RWPE2 (cell line): ENCODE measurements around the gene SH3RF2.

Source experiments
- ATAC-seq: fragments of 200-7000 bp; cut with Tn5 transposase; 3 replicates; pipeline ENCODE4 v1.9.1; 2021; ENCODE audit warnings: low read depth
- DNase-seq: peaks from one replicate; pipeline ENCODE4 v3.0.0-alpha.2; 2020; ENCODE audit warnings: low spot score
- H3K27ac ChIP-seq: fragments of 450-650 bp; 2 replicates; pipeline ENCODE4 v1.5.1; 2017; ENCODE audit warnings: mild to moderate bottlenecking; ENCODE audit not compliant: poor library complexity, severe bottlenecking
- H3K27me3 ChIP-seq: fragments of 250-450 bp; sonication (Bioruptor Pico); 2 replicates; pipeline ENCODE4 v1.5.1; 2021; ENCODE audit warnings: mild to moderate bottlenecking, moderate library complexity; ENCODE audit not compliant: insufficient read depth, poor library complexity, severe bottlenecking
- H3K36me3 ChIP-seq: fragments of 250-450 bp; sonication (Bioruptor Pico); 2 replicates; pipeline ENCODE4 v1.5.1; 2020; ENCODE audit warnings: low read depth, mild to moderate bottlenecking, moderate library complexity
- H3K4me1 ChIP-seq: fragments of 250-450 bp; sonication (Bioruptor Pico); 2 replicates; pipeline ENCODE4 v1.5.1; 2021; ENCODE audit warnings: mild to moderate bottlenecking, moderate library complexity; ENCODE audit not compliant: insufficient read depth, poor library complexity, severe bottlenecking
- H3K4me3 ChIP-seq: fragments of 250-450 bp; sonication (Bioruptor Pico); 2 replicates; pipeline ENCODE4 v1.5.1; 2021; ENCODE audit warnings: mild to moderate bottlenecking, moderate library complexity; ENCODE audit not compliant: severe bottlenecking
- H3K9me3 ChIP-seq: fragments of 250-450 bp; sonication (Bioruptor Pico); 2 replicates; pipeline ENCODE4 v1.5.1; 2021; ENCODE audit warnings: mild to moderate bottlenecking, moderate library complexity; ENCODE audit not compliant: severe bottlenecking
- TF ChIP-seq, protein P1 (sequence below): fragments of 450-650 bp; IDR thresholded peaks from one replicate; pipeline ENCODE4 v1.5.1; 2017; ENCODE audit warnings: mild to moderate bottlenecking, moderate library complexity; ENCODE audit not compliant: poor library complexity, severe bottlenecking

SH3RF2 gene

DNA sequence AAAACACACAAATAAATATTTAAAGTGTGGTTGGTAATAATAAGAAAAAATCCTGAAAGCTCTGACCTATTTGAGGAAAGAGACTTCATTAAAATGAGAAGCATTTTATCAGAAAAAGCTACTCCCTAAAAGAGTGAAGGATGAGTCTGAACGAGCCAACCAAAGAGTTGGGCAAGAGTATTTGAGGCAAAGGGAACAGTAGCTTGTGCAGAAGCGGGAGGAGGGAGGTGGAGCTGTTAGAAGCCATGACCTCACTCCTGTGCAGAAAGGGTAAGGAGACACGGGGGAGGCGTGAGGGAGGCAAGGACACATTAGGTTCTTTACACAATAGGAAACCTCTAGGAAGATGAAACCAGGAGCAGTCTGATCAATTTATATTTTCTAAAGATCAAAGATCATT, 29.4 kb downstream of the SH3RF2 start:
- peaks cover 21% of the 10 kb centered on the region for H3K4me1 ChIP-seq
- no peaks in the 10 kb centered on the region for H3K27me3 ChIP-seq
- no peak overlapping the region for H3K27ac ChIP-seq
- DNase-seq (no peak), ATAC-seq (no peak)
- H3K9me3 ChIP-seq = no peaks in the 10 kb centered on the region
- TF ChIP-seq, protein P1, sequence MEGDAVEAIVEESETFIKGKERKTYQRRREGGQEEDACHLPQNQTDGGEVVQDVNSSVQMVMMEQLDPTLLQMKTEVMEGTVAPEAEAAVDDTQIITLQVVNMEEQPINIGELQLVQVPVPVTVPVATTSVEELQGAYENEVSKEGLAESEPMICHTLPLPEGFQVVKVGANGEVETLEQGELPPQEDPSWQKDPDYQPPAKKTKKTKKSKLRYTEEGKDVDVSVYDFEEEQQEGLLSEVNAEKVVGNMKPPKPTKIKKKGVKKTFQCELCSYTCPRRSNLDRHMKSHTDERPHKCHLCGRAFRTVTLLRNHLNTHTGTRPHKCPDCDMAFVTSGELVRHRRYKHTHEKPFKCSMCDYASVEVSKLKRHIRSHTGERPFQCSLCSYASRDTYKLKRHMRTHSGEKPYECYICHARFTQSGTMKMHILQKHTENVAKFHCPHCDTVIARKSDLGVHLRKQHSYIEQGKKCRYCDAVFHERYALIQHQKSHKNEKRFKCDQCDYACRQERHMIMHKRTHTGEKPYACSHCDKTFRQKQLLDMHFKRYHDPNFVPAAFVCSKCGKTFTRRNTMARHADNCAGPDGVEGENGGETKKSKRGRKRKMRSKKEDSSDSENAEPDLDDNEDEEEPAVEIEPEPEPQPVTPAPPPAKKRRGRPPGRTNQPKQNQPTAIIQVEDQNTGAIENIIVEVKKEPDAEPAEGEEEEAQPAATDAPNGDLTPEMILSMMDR = no peak
- H3K36me3 ChIP-seq = peaks cover 9% of the 10 kb centered on the region; the same call in 1 of the 2 replicates
- H3K4me3 ChIP-seq = no peak overlapping the region

DNA sequence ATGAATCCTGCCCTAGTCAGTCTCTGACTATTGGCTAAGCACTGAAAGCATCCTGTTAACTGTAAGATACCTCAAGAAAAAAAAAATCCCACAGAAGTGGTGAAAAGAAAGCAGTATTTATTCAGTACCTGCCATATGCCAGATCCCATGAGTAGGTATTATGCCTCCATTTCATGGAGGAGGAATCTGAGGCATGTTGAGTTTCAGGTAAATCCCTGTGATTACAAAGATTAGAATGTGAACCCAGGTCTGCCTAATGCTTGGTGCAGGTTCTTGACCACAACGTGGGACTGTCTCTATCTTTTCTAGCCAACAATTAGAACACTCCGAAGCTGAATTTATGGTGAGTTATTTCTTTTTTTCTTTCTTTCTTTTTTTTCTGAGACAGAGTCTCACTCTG, 30.9 kb downstream of the SH3RF2 start:
- ATAC-seq = no peak
- Histone ChIP-seq H3K27ac (no peak overlapping the region), H3K27me3 (no peaks in the 10 kb centered on the region), H3K36me3 (peaks cover 9% of the 10 kb centered on the region; the same call in 1 of the 2 replicates), H3K4me1 (peaks cover 13% of the 10 kb centered on the region), H3K4me3 (no peak overlapping the region), H3K9me3 (no peaks in the 10 kb centered on the region)
- TF ChIP-seq, protein P1 = no peak
- no peak for DNase-seq

DNA sequence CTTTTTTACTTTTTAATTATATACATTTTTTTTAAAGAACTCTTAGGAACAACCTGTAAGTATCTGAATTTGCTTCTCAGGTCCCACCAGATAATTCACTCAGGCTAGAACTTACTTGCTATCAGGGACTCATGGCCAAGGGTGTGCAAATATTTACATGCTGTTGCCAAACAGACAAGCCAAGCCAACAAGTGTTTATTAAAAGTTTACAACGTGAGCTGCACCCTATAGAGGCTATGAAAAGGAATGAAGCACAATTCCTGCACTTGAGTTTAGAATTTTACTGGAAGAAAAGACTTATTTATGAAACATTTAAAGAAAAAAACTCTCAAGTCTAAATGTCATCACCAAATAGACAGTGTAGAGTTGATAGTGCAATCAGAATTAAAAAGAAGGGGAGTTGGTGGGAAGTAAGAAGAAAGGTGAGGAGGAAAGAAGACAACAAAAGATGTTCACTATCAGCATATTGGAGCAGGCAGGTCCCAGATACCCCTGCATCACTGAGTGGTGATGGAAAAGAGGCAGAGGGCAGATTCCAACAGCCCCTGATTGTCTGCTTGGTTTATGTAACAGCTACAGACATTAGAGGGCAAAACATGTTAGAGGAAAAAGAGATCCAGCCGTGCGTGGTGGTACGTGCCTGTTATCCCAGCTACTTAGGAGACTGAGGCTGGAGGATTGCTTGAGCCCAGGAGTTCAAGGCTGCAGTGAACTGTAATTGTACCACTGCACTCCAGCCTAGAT, 32.8 kb downstream of the SH3RF2 start:
- peaks cover 4% of the 10 kb centered on the region; the same call in 1 of the 2 replicates for H3K36me3 ChIP-seq
- no peak for ATAC-seq
- H3K27me3 ChIP-seq = no peaks in the 10 kb centered on the region
- H3K4me3 ChIP-seq = no peak overlapping the region
- TF ChIP-seq, protein P1 = no peak
- peaks cover 13% of the 10 kb centered on the region for H3K4me1 ChIP-seq
- H3K9me3 ChIP-seq = no peaks in the 10 kb centered on the region
- no peak overlapping the region for H3K27ac ChIP-seq
- no peak for DNase-seq

DNA sequence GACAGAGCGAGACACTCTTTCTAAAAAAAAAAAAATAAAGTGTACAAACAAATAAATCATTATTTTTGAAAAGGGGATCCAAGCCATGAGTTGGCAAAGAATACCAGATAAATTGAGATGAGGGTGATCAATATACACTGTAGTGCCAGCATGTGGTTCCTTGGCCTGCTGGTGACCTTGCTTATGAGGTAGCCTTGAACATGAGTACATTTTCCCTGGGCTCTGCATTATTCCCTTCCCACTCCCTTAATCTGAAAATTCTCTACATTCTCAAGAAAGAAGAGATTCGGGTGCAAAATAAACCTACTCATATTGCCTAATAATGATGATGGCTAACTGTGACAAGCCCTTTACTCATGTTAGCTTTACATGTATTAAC, 33.3 kb downstream of the SH3RF2 start:
- no peak for DNase-seq
- H3K36me3 ChIP-seq = peaks cover 4% of the 10 kb centered on the region; the same call in 1 of the 2 replicates
- H3K27me3 ChIP-seq = no peaks in the 10 kb centered on the region
- H3K27ac ChIP-seq = no peak overlapping the region
- no peak overlapping the region for H3K4me3 ChIP-seq
- H3K4me1 ChIP-seq = peaks cover 16% of the 10 kb centered on the region
- no peak for ATAC-seq
- TF ChIP-seq, protein P1 = no peak
- no peaks in the 10 kb centered on the region for H3K9me3 ChIP-seq

DNA sequence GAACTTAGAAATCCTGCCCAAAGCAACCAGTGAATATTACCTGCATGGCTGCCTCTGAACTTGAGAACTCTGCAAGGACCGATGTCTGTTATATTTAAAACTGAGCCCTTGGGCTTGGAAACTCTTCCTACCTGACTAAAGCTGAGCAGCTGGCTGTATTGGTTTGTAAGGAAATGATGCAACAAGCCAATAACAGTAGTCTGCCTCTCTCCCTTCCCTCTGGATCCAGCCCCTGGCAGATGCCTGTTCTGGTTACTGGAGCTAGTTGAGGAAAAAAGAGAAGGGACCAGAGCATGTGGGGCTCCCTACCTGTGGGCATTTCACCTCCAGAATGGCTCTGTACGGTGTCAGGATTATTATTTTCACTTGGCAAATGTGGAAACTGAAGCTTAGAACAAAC, 34.7 kb downstream of the SH3RF2 start:
- H3K36me3 ChIP-seq = peaks cover 4% of the 10 kb centered on the region; the same call in 1 of the 2 replicates
- no peak overlapping the region for H3K27ac ChIP-seq
- TF ChIP-seq, protein P1 = no peak
- H3K9me3 ChIP-seq = no peaks in the 10 kb centered on the region
- peaks cover 25% of the 10 kb centered on the region for H3K4me1 ChIP-seq
- no peak overlapping the region for H3K4me3 ChIP-seq
- no peaks in the 10 kb centered on the region for H3K27me3 ChIP-seq
- DNase-seq (no peak), ATAC-seq (no peak)
